ENCODE data around the gene ADAM20.

Gene ADAM20

DNA sequence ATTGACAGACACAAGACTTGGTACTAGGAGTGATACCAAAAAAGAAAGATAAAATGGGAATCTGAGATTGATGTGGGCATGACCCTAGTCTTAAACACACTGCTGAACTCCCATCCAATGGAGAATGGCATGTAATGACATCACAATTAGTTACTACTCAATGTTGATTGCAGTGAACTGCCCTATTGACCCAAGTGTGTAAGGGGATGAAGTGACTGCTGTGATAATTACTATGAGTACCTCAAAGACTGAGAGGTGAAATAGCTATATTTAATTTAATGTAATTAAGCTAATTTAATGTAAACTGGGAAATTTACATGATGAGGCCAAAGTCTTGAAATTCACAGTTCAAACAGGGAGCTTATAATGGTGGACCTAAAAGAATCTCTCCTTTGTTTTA, at the start of gene ADAM20:
ADAM20 (minus strand) TSS at position 101 of the 400 bp plus-strand sequence. CDS start 10,247 bp downstream, outside the sequence.
- POLR2A ChIA-PET (ENCODE audit: low non-redundant PET) = no interaction called here
- no peak within 1 kb of the TSS for H3K27ac ChIP-seq
- CTCF ChIA-PET = no interaction called here
- TF ChIP-seq, protein P1, sequence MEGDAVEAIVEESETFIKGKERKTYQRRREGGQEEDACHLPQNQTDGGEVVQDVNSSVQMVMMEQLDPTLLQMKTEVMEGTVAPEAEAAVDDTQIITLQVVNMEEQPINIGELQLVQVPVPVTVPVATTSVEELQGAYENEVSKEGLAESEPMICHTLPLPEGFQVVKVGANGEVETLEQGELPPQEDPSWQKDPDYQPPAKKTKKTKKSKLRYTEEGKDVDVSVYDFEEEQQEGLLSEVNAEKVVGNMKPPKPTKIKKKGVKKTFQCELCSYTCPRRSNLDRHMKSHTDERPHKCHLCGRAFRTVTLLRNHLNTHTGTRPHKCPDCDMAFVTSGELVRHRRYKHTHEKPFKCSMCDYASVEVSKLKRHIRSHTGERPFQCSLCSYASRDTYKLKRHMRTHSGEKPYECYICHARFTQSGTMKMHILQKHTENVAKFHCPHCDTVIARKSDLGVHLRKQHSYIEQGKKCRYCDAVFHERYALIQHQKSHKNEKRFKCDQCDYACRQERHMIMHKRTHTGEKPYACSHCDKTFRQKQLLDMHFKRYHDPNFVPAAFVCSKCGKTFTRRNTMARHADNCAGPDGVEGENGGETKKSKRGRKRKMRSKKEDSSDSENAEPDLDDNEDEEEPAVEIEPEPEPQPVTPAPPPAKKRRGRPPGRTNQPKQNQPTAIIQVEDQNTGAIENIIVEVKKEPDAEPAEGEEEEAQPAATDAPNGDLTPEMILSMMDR (conservative IDR thresholded peaks at IDR 0.05; ENCODE audit: low read depth) = no peak
- no peak for DNase-seq (ENCODE audit: low spot score)

DNA sequence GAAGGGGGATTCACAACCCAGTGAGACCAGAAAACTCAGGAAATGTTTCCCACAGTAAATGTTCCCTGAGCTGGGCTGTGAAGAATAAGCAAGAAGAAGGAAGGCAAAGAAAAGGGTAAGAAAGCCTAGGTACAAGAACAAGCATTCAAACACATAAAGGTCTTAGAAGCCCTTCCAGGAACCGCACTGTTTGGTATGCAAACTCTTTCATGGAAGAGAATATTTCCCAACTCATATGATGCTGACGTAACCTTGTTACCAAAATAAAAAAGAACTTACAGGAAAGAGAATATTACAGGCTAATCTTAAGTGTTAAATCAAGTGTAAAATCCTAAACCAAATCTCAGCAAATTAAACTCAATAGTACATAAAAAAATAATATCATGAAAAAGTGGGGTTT, 42.1 kb upstream of the ADAM20 start:
- ChIA-PET CTCF (no interaction called here), POLR2A (ENCODE audit: low non-redundant PET) (no interaction called here)
- no peak overlapping the region for H3K27ac ChIP-seq
- no peak for DNase-seq (ENCODE audit: low spot score)
- TF ChIP-seq, protein P1 (conservative IDR thresholded peaks at IDR 0.05; ENCODE audit: low read depth) = no peak

DNA sequence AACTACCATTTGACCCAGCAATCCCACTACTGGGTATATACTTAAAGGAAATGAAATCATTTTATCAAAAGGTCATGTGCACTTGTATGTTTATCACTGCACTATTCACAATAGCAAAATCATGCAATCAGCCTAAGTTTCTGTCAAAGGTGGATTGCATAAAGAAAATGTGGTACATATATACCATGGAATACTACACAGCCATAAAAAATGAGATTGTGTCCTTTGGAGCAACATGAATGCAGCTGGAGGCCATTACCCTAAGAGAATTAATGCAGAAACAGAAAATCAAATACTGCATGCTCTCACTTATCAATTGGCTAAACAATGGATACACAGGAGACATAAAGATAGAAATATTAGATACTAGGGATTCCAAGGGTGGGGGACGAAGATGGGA, 38.2 kb upstream of the ADAM20 start:
- CTCF ChIA-PET = no interaction called here
- H3K27ac ChIP-seq = no peak overlapping the region
- TF ChIP-seq, protein P1 (conservative IDR thresholded peaks at IDR 0.05; ENCODE audit: low read depth) = no peak
- POLR2A ChIA-PET (ENCODE audit: low non-redundant PET) = no interaction called here
- no peak for DNase-seq (ENCODE audit: low spot score)

DNA sequence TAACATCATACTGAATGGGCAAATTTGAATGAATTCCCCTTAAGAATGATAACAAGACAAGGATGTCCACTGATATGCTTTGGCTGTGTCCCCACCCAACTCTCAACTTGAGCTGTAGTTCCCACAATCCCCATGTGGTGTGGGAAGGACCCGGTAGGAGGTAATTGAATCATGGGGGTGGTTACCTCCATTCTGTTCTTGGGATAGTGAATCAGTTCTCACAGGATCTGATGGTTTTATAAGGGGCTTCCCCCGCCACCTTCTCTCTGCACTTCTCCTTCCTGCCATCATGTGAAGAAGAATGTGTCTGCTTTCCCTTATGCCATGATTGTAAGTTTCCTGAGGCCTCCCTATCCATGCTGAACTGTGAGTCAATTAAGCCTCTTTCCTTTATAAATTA, 36.3 kb upstream of the ADAM20 start:
- no peak for DNase-seq (ENCODE audit: low spot score)
- POLR2A ChIA-PET (ENCODE audit: low non-redundant PET) = no interaction called here
- CTCF ChIA-PET = no interaction called here
- TF ChIP-seq, protein P1 (conservative IDR thresholded peaks at IDR 0.05; ENCODE audit: low read depth) = no peak
- no peak overlapping the region for H3K27ac ChIP-seq

DNA sequence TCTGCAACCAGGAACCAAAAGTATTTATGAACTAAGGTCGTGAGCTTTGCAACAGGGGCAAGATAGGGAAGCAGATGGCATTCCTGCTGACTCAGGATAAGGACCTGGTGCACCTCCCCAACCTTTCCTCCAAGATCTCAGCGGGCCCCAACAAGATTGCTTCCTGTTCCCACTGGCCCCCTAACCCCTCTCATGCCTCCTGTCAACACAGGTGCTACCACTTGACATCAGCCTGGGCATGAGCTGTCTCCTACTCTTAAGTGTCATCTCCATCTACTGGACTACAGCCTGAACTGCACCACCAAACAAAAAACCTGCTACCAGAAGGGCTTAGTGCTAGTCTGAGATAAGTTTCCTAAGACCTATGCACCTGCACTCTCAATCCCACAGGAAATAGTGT, 33.0 kb upstream of the ADAM20 start:
- ChIA-PET POLR2A (ENCODE audit: low non-redundant PET) (no interaction called here), CTCF (interaction anchor here (0.6 kb wide), 1 partner anchor 279 kb away, joined by 3 read pairs; no protein-coding TSS in a partner anchor)
- DNase-seq (ENCODE audit: low spot score) = peak; percentile 11
- TF ChIP-seq, protein P1 (conservative IDR thresholded peaks at IDR 0.05; ENCODE audit: low read depth) = no peak
- no peak overlapping the region for H3K27ac ChIP-seq

DNA sequence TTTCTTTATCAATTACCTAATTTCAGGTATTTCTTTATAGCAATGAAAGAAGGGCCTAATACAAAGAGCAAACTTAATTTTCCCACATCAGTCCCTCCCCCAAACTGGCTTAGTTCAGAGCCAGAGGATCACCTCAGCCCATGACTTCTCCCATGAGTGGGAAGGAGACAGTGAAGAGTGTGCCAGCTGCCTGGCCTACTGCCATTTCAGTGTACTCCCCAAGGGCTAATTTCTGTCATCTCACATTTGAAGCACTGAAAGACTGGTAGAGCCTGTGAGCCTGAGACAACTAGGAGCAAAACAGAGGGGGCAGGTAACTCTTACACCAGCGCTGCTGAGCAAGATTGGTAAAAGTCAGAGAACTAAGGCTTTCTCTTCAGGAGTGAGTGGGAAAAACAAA, 29.1 kb upstream of the ADAM20 start:
- TF ChIP-seq, protein P1 (conservative IDR thresholded peaks at IDR 0.05; ENCODE audit: low read depth) = no peak
- H3K27ac ChIP-seq = no peak overlapping the region
- no peak for DNase-seq (ENCODE audit: low spot score)
- POLR2A ChIA-PET (ENCODE audit: low non-redundant PET) = no interaction called here
- CTCF ChIA-PET = no interaction called here

DNA sequence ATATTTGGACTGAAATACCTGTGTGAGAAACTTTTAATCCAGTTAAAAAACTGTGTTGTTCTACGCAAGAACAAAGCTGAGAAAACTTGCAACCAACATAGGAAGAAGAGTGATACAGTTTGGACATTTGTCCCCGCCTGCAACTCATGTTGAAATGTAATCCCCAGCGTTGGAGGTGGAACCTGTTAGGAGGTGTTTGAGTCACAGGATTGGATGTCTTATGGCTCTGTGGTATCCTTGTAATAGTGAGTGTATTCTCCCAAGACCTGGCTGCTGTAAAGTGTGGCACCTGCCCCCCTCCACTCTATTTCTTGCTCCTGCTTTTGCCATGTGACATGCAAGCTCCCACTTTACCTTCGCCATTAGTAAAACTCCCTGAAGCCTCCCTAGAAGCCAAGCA, 28.6 kb upstream of the ADAM20 start:
- no peak overlapping the region for H3K27ac ChIP-seq
- TF ChIP-seq, protein P1 (conservative IDR thresholded peaks at IDR 0.05; ENCODE audit: low read depth) = no peak
- POLR2A ChIA-PET (ENCODE audit: low non-redundant PET) = no interaction called here
- CTCF ChIA-PET = no interaction called here
- no peak for DNase-seq (ENCODE audit: low spot score)
